Liver (tissue), 9 donors: ENCODE results near the gene EZR. TPM values are rescaled to one million over a fixed set of nuclear protein-coding genes. Genes with fewer than 3 reads are reported as not detected.

Experiments
- DNase-seq: peaks from one replicate; pipeline ENCODE4 v3.0.0-alpha.2; 2017; ENCODE audit warnings: low spot score
- H3K27ac ChIP-seq, 2 donors: one replicate each; pipeline ENCODE4 v1.7.0; 2013; ENCODE audit warnings: inconsistent platforms in 2 of 2, low read length in 2 of 2, control low read depth in 1 of 2, low read depth in 1 of 2, mild to moderate bottlenecking in 1 of 2
- H3K27me3 ChIP-seq, 4 donors: one replicate each; pipeline versions ENCODE4 v1.6.1 to v1.7.0; 2013; ENCODE audit warnings: low read length in 3 of 4, inconsistent platforms in 1 of 4, mild to moderate bottlenecking in 1 of 4, moderate library complexity in 1 of 4; ENCODE audit not compliant: control insufficient read depth in 4 of 4, insufficient read depth in 4 of 4
- H3K36me3 ChIP-seq, 4 donors: one replicate each; pipeline versions ENCODE4 v1.6.1 to v1.7.0; 2013; ENCODE audit warnings: low read length in 3 of 4, mild to moderate bottlenecking in 3 of 4, low read depth in 1 of 4, moderate library complexity in 1 of 4; ENCODE audit not compliant: control insufficient read depth in 4 of 4, insufficient read depth in 3 of 4
- H3K4me1 ChIP-seq, 4 donors: one replicate each; pipeline versions ENCODE4 v1.6.1 to v1.7.0; 2013; ENCODE audit warnings: low read length in 3 of 4, mild to moderate bottlenecking in 3 of 4, moderate library complexity in 1 of 4; ENCODE audit not compliant: control insufficient read depth in 4 of 4, insufficient read depth in 4 of 4
- H3K4me3 ChIP-seq, 3 donors: one replicate each; pipeline versions ENCODE4 v1.6.1 to v1.7.0; 2013; ENCODE audit warnings: low read length in 3 of 3, control low read depth in 1 of 3, low read depth in 1 of 3, mild to moderate bottlenecking in 1 of 3
- H3K9ac ChIP-seq, 2 donors: one replicate each; pipeline ENCODE4 v1.7.0; 2013; ENCODE audit warnings: low read length in 2 of 2, mild to moderate bottlenecking in 2 of 2, moderate library complexity in 2 of 2, control low read depth in 1 of 2, low read depth in 1 of 2
- H3K9me3 ChIP-seq, 4 donors: one replicate each; pipeline versions ENCODE4 v1.6.1 to v1.7.0; 2013; ENCODE audit warnings: low read length in 3 of 4; ENCODE audit not compliant: control insufficient read depth in 4 of 4
- ATF3 ChIP-seq: IDR thresholded peaks from 2 replicates; pipeline ENCODE4 v1.6.1; 2016; ENCODE audit warnings: antibody characterized with exemption
- EGR1 ChIP-seq, 2 donors: IDR thresholded peaks; 2 replicates each; pipeline ENCODE4 v1.6.1; 2016 to 2018; ENCODE audit warnings: antibody characterized with exemption in 2 of 2, low read depth in 2 of 2
- FOXA1 ChIP-seq: IDR thresholded peaks from 2 replicates; pipeline ENCODE4 v1.6.1; 2016; ENCODE audit warnings: antibody characterized with exemption
- FOXA2 ChIP-seq: IDR thresholded peaks from 2 replicates; pipeline ENCODE4 v1.6.1; 2016; ENCODE audit warnings: antibody characterized with exemption
- GABPA ChIP-seq, 2 donors: IDR thresholded peaks in 1 of 2; conservative IDR thresholded peaks in 1 of 2; 2 replicates each; pipeline ENCODE4 v1.6.1; 2016; ENCODE audit warnings: antibody characterized with exemption in 2 of 2, mild to moderate bottlenecking in 1 of 2, moderate library complexity in 1 of 2
- HNF4A ChIP-seq, 2 donors: conservative IDR thresholded peaks; 2 replicates each; pipeline ENCODE4 v1.6.1; 2016; ENCODE audit warnings: antibody characterized with exemption in 2 of 2, mild to moderate bottlenecking in 2 of 2
- HNF4G ChIP-seq: IDR thresholded peaks from 2 replicates; pipeline ENCODE4 v1.6.1; 2016; ENCODE audit warnings: antibody characterized with exemption
- JUND ChIP-seq, 2 donors: IDR thresholded peaks; 2 replicates each; pipeline ENCODE4 v1.6.1; 2016; ENCODE audit warnings: antibody characterized with exemption in 2 of 2
- MAX ChIP-seq: IDR thresholded peaks from 2 replicates; pipeline ENCODE4 v1.6.1; 2016; ENCODE audit warnings: antibody characterized with exemption
- NR2F2 ChIP-seq: IDR thresholded peaks from 2 replicates; pipeline ENCODE4 v1.6.1; 2016; ENCODE audit warnings: antibody characterized with exemption
- RAD21 ChIP-seq, 2 donors: IDR thresholded peaks; 2 replicates each; pipeline ENCODE4 v1.6.1; 2016; ENCODE audit warnings: antibody characterized with exemption in 2 of 2, mild to moderate bottlenecking in 2 of 2
- RXRA ChIP-seq, 2 donors: IDR thresholded peaks; 2 replicates each; pipeline ENCODE4 v1.6.1; 2017 to 2018; ENCODE audit warnings: antibody characterized with exemption in 2 of 2, mild to moderate bottlenecking in 1 of 2
- SP1 ChIP-seq: IDR thresholded peaks from 2 replicates; pipeline ENCODE4 v1.6.1; 2018; ENCODE audit warnings: antibody characterized with exemption, mild to moderate bottlenecking
- TAF1 ChIP-seq: conservative IDR thresholded peaks from 2 replicates; pipeline ENCODE4 v1.6.1; 2016; ENCODE audit warnings: antibody characterized with exemption, mild to moderate bottlenecking
- YY1 ChIP-seq: IDR thresholded peaks from 2 replicates; pipeline ENCODE4 v1.6.1; 2016; ENCODE audit warnings: antibody characterized with exemption, mild to moderate bottlenecking
- WGBS: extraction: QIAGEN DNeasy Blood & Tissue Kit; methylation state at CpG from one replicate; pipeline ENCODE4 v1.1.7; 2013; 5-methylcytosine and 5-hydroxymethylcytosine counted together
- polyA plus RNA-seq, 2 donors: library from polyadenylated mRNA; stranded (reverse) in 1 of 2; unstranded in 1 of 2; fragments of 200-250 nt in 1 of 2; fragments of >200 nt in 1 of 2; fragmentation: Nextera tagmentation in 1 of 2; extraction: Ambion mirVana in 1 of 2; gene quantifications; one replicate each; pipeline versions ENCODE4 v1.2.1 to v1.2.3, GENCODE V29; 2013 to 2015
- total RNA-seq, 2 donors: library from RNA; depleted of rRNA; stranded (reverse); fragments of >200 nt; gene quantifications; one replicate each; pipeline ENCODE4 v1.2.3, GENCODE V29; 2014
- TF ChIP-seq, protein P1 (sequence below): IDR thresholded peaks from 2 replicates; pipeline ENCODE4 v1.6.1; 2016; ENCODE audit warnings: antibody characterized with exemption, mild to moderate bottlenecking
- TF ChIP-seq, protein P2 (sequence below): fragments of 150-350 bp; IDR thresholded peaks from 2 replicates; pipeline ENCODE4 v1.5.1; 2017; ENCODE audit warnings: improper control_type of control experiment, low read depth, low read length; ENCODE audit not compliant: missing input control
- TF ChIP-seq, protein P3 (sequence below): IDR thresholded peaks from 2 replicates; pipeline ENCODE4 v1.6.1; 2016; ENCODE audit warnings: antibody characterized with exemption
- donor health status: healthy.
- donor health status: healthy.
- donor health status: healthy.
- donor health status: healthy.
- donor health status: healthy.

Gene EZR
- total and polyA plus RNA-seq, 4 donors, result 22.0 to 35.4 (median 25.4) TPM

GRCh38 chr6:158867381-158868121 lies 48.4 kb upstream of the EZR start:
- DNase-seq, result no peak
- WGBS, result 89% methylated on average over 10 of the region's 10 CpGs
- TF ChIP-seq HNF4G (no peak), EGR1 (IDR thresholded peaks at IDR 0.05; ENCODE audit: low read depth in 2 of 2) (no peak), JUND (IDR thresholded peaks at IDR 0.05) (no peak), FOXA1 (no peak), YY1 (no peak), NR2F2 (no peak), GABPA (IDR thresholded peaks at IDR 0.05 in 1 of 2, conservative IDR thresholded peaks at IDR 0.05 in 1 of 2) (no peak), HNF4A (conservative IDR thresholded peaks at IDR 0.05) (no peak), FOXA2 (no peak), TAF1 (no peak), RAD21 (IDR thresholded peaks at IDR 0.05) (no peak), MAX (no peak)
- TF ChIP-seq, protein P1, sequence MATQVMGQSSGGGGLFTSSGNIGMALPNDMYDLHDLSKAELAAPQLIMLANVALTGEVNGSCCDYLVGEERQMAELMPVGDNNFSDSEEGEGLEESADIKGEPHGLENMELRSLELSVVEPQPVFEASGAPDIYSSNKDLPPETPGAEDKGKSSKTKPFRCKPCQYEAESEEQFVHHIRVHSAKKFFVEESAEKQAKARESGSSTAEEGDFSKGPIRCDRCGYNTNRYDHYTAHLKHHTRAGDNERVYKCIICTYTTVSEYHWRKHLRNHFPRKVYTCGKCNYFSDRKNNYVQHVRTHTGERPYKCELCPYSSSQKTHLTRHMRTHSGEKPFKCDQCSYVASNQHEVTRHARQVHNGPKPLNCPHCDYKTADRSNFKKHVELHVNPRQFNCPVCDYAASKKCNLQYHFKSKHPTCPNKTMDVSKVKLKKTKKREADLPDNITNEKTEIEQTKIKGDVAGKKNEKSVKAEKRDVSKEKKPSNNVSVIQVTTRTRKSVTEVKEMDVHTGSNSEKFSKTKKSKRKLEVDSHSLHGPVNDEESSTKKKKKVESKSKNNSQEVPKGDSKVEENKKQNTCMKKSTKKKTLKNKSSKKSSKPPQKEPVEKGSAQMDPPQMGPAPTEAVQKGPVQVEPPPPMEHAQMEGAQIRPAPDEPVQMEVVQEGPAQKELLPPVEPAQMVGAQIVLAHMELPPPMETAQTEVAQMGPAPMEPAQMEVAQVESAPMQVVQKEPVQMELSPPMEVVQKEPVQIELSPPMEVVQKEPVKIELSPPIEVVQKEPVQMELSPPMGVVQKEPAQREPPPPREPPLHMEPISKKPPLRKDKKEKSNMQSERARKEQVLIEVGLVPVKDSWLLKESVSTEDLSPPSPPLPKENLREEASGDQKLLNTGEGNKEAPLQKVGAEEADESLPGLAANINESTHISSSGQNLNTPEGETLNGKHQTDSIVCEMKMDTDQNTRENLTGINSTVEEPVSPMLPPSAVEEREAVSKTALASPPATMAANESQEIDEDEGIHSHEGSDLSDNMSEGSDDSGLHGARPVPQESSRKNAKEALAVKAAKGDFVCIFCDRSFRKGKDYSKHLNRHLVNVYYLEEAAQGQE, result no peak
- TF ChIP-seq, protein P2, sequence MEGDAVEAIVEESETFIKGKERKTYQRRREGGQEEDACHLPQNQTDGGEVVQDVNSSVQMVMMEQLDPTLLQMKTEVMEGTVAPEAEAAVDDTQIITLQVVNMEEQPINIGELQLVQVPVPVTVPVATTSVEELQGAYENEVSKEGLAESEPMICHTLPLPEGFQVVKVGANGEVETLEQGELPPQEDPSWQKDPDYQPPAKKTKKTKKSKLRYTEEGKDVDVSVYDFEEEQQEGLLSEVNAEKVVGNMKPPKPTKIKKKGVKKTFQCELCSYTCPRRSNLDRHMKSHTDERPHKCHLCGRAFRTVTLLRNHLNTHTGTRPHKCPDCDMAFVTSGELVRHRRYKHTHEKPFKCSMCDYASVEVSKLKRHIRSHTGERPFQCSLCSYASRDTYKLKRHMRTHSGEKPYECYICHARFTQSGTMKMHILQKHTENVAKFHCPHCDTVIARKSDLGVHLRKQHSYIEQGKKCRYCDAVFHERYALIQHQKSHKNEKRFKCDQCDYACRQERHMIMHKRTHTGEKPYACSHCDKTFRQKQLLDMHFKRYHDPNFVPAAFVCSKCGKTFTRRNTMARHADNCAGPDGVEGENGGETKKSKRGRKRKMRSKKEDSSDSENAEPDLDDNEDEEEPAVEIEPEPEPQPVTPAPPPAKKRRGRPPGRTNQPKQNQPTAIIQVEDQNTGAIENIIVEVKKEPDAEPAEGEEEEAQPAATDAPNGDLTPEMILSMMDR, result no peak
- TF ChIP-seq, protein P3, sequence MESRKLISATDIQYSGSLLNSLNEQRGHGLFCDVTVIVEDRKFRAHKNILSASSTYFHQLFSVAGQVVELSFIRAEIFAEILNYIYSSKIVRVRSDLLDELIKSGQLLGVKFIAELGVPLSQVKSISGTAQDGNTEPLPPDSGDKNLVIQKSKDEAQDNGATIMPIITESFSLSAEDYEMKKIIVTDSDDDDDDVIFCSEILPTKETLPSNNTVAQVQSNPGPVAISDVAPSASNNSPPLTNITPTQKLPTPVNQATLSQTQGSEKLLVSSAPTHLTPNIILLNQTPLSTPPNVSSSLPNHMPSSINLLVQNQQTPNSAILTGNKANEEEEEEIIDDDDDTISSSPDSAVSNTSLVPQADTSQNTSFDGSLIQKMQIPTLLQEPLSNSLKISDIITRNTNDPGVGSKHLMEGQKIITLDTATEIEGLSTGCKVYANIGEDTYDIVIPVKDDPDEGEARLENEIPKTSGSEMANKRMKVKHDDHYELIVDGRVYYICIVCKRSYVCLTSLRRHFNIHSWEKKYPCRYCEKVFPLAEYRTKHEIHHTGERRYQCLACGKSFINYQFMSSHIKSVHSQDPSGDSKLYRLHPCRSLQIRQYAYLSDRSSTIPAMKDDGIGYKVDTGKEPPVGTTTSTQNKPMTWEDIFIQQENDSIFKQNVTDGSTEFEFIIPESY, result no peak
- Histone ChIP-seq H3K27ac (no peak overlapping the region), H3K4me1 (peaks cover 0 to 6% (median 2%) of the 10 kb centered on the region in 4 donors), H3K4me3 (no peak overlapping the region), H3K27me3 (peaks cover 0 to 5% (median 0%) of the 10 kb centered on the region in 4 donors), H3K9ac (no peak overlapping the region), H3K9me3 (no peaks in the 10 kb centered on the region), H3K36me3 (no peaks in the 10 kb centered on the region)

DNA sequence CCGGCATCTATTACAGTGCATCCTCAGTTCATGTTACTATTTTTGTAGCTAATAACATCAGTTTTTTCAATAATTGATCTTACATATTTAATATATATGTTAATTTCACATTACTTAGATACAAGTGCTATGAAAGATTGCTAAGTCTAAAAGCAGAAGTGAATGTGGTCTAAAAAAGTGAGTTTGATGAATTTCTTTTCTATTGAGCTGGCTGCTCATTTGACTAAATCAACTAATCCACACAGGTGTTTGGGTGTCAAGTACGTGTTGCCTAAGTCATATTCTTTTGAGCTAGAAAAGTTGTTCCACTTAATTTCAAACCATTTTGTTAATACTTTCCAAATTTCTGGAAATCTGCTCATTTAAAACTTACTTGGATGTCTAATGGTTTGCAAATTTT lies 46.6 kb upstream of the EZR start:
- peaks cover 0 to 5% (median 0%) of the 10 kb centered on the region in 4 donors for H3K27me3 ChIP-seq
- no peak overlapping the region for H3K27ac ChIP-seq
- H3K9me3 ChIP-seq, result no peaks in the 10 kb centered on the region
- H3K4me1 ChIP-seq, result peaks cover 0 to 6% (median 2%) of the 10 kb centered on the region in 4 donors
- H3K4me3 ChIP-seq, result no peak overlapping the region
- H3K36me3 ChIP-seq, result no peaks in the 10 kb centered on the region
- H3K9ac ChIP-seq, result no peak overlapping the region
- WGBS, result 84% methylated on average over 2 of the region's 2 CpGs
- no peak for DNase-seq
- TF ChIP-seq, protein P1, result no peak
- TF ChIP-seq TAF1, result no peak
- TF ChIP-seq RXRA (IDR thresholded peaks at IDR 0.05), result no peak
- TF ChIP-seq FOXA1, result no peak
- no peak for TF ChIP-seq NR2F2
- no peak for TF ChIP-seq ATF3
- no peak for TF ChIP-seq JUND (IDR thresholded peaks at IDR 0.05)
- TF ChIP-seq RAD21 (IDR thresholded peaks at IDR 0.05), result no peak
- no peak for TF ChIP-seq EGR1 (IDR thresholded peaks at IDR 0.05; ENCODE audit: low read depth in 2 of 2)
- no peak for TF ChIP-seq GABPA (IDR thresholded peaks at IDR 0.05 in 1 of 2, conservative IDR thresholded peaks at IDR 0.05 in 1 of 2)
- TF ChIP-seq FOXA2, result no peak
- no peak for TF ChIP-seq SP1
- no peak for TF ChIP-seq MAX
